OCI-LY1 (cell line): Measurements from ENCODE around the gene APLN.

Experiments used
- H2AFZ ChIP-seq: fragments of 200-600 bp; sonication (generic), shearing (Covaris generic); 2 replicates; pipeline ENCODE4 v1.6.0; 2014; ENCODE audit warnings: antibody characterized with exemption, mild to moderate bottlenecking, low read length
- H3F3A ChIP-seq: fragments of 200-600 bp; sonication (generic), shearing (Covaris generic); 2 replicates; pipeline ENCODE4 v1.6.0; 2014; ENCODE audit warnings: mild to moderate bottlenecking, antibody characterized with exemption, low read length, moderate library complexity; ENCODE audit not compliant: insufficient read depth
- H3K27ac ChIP-seq: fragments of 200-600 bp; sonication (generic); 2 replicates; pipeline ENCODE4 v1.5.1; 2014; ENCODE audit warnings: low read length, mixed run types, mild to moderate bottlenecking, low read depth; ENCODE audit not compliant: poor library complexity, severe bottlenecking
- H3K27me3 ChIP-seq: fragments of 200-600 bp; sonication (generic); 2 replicates; pipeline ENCODE4 v1.6.0; 2014; ENCODE audit warnings: antibody characterized with exemption, mild to moderate bottlenecking, low read length, moderate library complexity; ENCODE audit not compliant: insufficient read depth
- H3K36me3 ChIP-seq: fragments of 200-600 bp; sonication (generic); 2 replicates; pipeline ENCODE4 v1.6.1; 2014; ENCODE audit warnings: mild to moderate bottlenecking, antibody characterized with exemption, low read length, moderate library complexity, mixed read lengths; ENCODE audit not compliant: insufficient read depth
- H3K4me1 ChIP-seq: fragments of 200-600 bp; sonication (generic); 2 replicates; pipeline ENCODE4 v1.5.1; 2014; ENCODE audit warnings: mild to moderate bottlenecking, low read length, moderate library complexity; ENCODE audit not compliant: insufficient read depth, severe bottlenecking
- H3K4me2 ChIP-seq: fragments of 200-600 bp; sonication (generic), shearing (Covaris generic); 2 replicates; pipeline ENCODE4 v1.6.1; 2014; ENCODE audit warnings: low read length
- H3K4me3 ChIP-seq: fragments of 200-600 bp; sonication (generic); 2 replicates; pipeline ENCODE4 v1.5.1; 2014; ENCODE audit warnings: low read length, low read depth, mild to moderate bottlenecking, mixed read lengths; ENCODE audit not compliant: poor library complexity, severe bottlenecking
- H3K79me2 ChIP-seq: fragments of 200-600 bp; shearing (Covaris generic); 2 replicates; pipeline ENCODE4 v1.6.1; 2016; ENCODE audit warnings: mixed run types, low read length, mixed read lengths; ENCODE audit not compliant: insufficient read depth
- H3K9ac ChIP-seq: fragments of 200-600 bp; sonication (generic), shearing (Covaris generic); 2 replicates; pipeline ENCODE4 v1.6.1; 2014; ENCODE audit warnings: mild to moderate bottlenecking, low read length, mixed read lengths
- H3K9me2 ChIP-seq: fragments of 200-600 bp; sonication (generic), shearing (Covaris generic); 2 replicates; pipeline ENCODE4 v1.6.1; 2014; ENCODE audit warnings: low read depth, mild to moderate bottlenecking, low read length, mixed read lengths
- H3K9me3 ChIP-seq: fragments of 200-600 bp; shearing (Covaris generic); 2 replicates; pipeline ENCODE4 v1.6.1; 2014; ENCODE audit warnings: low read length, mixed read lengths
- H4K20me1 ChIP-seq: fragments of 200-600 bp; sonication (generic), shearing (Covaris generic); 2 replicates; pipeline ENCODE4 v1.6.0; 2016; ENCODE audit warnings: mild to moderate bottlenecking, low read length; ENCODE audit not compliant: insufficient read depth
- CTCF ChIP-seq: fragments of 200-600 bp; sonication (generic), shearing (Covaris generic); IDR thresholded peaks from 2 replicates; pipeline ENCODE4 v1.5.1; 2017; ENCODE audit warnings: mild to moderate bottlenecking, antibody characterized with exemption, low read length, moderate library complexity, mixed read lengths
- EZH2 ChIP-seq: fragments of 200-600 bp; sonication (generic), shearing (Covaris generic); IDR thresholded peaks from 2 replicates; pipeline ENCODE4 v1.8.0; 2017; ENCODE audit warnings: borderline replicate concordance, mixed run types, mild to moderate bottlenecking, antibody characterized with exemption, low read length, moderate library complexity, mixed read lengths

APLN gene

GRCh38 chrX:129608496-129608895, 46.3 kb downstream of the APLN start:
- Histone ChIP-seq H3K9me2 (no peaks in the 10 kb centered on the region), H3F3A (no peaks in the 10 kb centered on the region), H3K4me2 (no peak overlapping the region), H2AFZ (no peak overlapping the region), H3K4me1 (peaks cover 20% of the 10 kb centered on the region), H3K9ac (no peak overlapping the region), H4K20me1 (no peaks in the 10 kb centered on the region), H3K4me3 (no peak overlapping the region), H3K27me3 (no peaks in the 10 kb centered on the region), H3K9me3 (no peaks in the 10 kb centered on the region), H3K36me3 (no peaks in the 10 kb centered on the region), H3K79me2 (no peaks in the 10 kb centered on the region), H3K27ac (no peak overlapping the region)
- TF ChIP-seq EZH2 (no peak), CTCF (no peak)

- H3K9me3 ChIP-seq: no peaks in the 10 kb centered on the region
- TF ChIP-seq EZH2 (no peak), CTCF (peak; percentile 61)
- no peaks in the 10 kb centered on the region for H3K36me3 ChIP-seq
- no peak overlapping the region for H3K4me2 ChIP-seq
- no peak overlapping the region for H3K27ac ChIP-seq
- no peak overlapping the region for H3K4me3 ChIP-seq
- no peaks in the 10 kb centered on the region for H3F3A ChIP-seq
- no peak overlapping the region for H2AFZ ChIP-seq
- no peaks in the 10 kb centered on the region for H3K27me3 ChIP-seq
- no peaks in the 10 kb centered on the region for H3K9me2 ChIP-seq
- no peaks in the 10 kb centered on the region for H3K79me2 ChIP-seq
- no peak overlapping the region for H3K9ac ChIP-seq
- peaks cover 21% of the 10 kb centered on the region for H3K4me1 ChIP-seq
- H4K20me1 ChIP-seq: no peaks in the 10 kb centered on the region
These were observed 47.8 kb downstream of the APLN start for GRCh38 chrX:129606918-129607317.

GRCh38 chrX:129600981-129601424, 53.8 kb downstream of the APLN start:
- H3K79me2 ChIP-seq: no peaks in the 10 kb centered on the region
- H3F3A ChIP-seq: no peaks in the 10 kb centered on the region
- no peak overlapping the region for H3K4me3 ChIP-seq
- no peak overlapping the region for H3K4me2 ChIP-seq
- H3K36me3 ChIP-seq: no peaks in the 10 kb centered on the region; the same call in 1 of the 2 replicates
- no peaks in the 10 kb centered on the region for H4K20me1 ChIP-seq
- H3K9me3 ChIP-seq: no peaks in the 10 kb centered on the region
- H3K4me1 ChIP-seq: peaks cover 21% of the 10 kb centered on the region
- no peaks in the 10 kb centered on the region for H3K27me3 ChIP-seq
- H2AFZ ChIP-seq: no peak overlapping the region
- no peak overlapping the region for H3K27ac ChIP-seq
- no peaks in the 10 kb centered on the region for H3K9me2 ChIP-seq
- H3K9ac ChIP-seq: no peak overlapping the region
- TF ChIP-seq EZH2 (no peak), CTCF (peak; percentile 57)
